A549 (cell line): Measurements from ENCODE around the gene EVC2. TPM values are rescaled to one million over a fixed set of nuclear protein-coding genes. Genes with fewer than 3 reads are reported as not detected.

ENCODE experiments used
- ATAC-seq, 2 experiments: fragments of 200-7000 bp in 1 of 2; fragments of >200 bp in 1 of 2; cut with Nextera tagmentation in 1 of 2; cut with Tn5 transposase in 1 of 2; 3 replicates each; pipeline versions ENCODE4 v1.8.0 to v1.9.1; 2018 to 2020; ENCODE audit warnings: mild to moderate bottlenecking in 1 of 2, moderate library complexity in 1 of 2
- CTCF ChIA-PET: fragments of 300-600 bp; sonication (Branson Sonifier 250); formaldehyde crosslinking; extraction: SDS; loops from one replicate; lab custom pipeline; 2021; ENCODE audit warnings: antibody characterized with exemption, inconsistent platforms; lab: Yijun Ruan, JAX
- POLR2A ChIA-PET: fragments of 350-600 bp; formaldehyde crosslinking; extraction: SDS; loops from one replicate; lab custom pipeline; 2021; ENCODE audit warnings: antibody characterized with exemption, inconsistent platforms; lab: Yijun Ruan, JAX
- DNase-seq, 2 experiments: peaks; one replicate each; pipeline versions ENCODE4 v3.0.0 to v3.0.0-alpha.2; 2011 to 2016; ENCODE audit warnings: low read depth in 1 of 2, low spot score in 1 of 2
- FAIRE-seq: peaks from 2 replicates; lab custom pipeline; 2011; peaks lifted over from hg19 to GRCh38; lab: Jason Lieb, UNC
- H3K27ac ChIP-seq, 2 experiments: fragments of >200 bp; sonication (Bioruptor Twin); formaldehyde crosslinking; 3 replicates each; pipeline ENCODE4 v1.5.1; 2016 to 2017
- H3K4me1 ChIP-seq: fragments of >200 bp; sonication (Bioruptor Twin); formaldehyde crosslinking; 3 replicates; pipeline ENCODE4 v1.6.1; 2016
- H3K4me2 ChIP-seq: fragments of >200 bp; sonication (Bioruptor Twin); formaldehyde crosslinking; 3 replicates; pipeline ENCODE4 v1.6.1; 2016
- H3K4me3 ChIP-seq: fragments of >200 bp; sonication (Bioruptor Twin); formaldehyde crosslinking; 3 replicates; pipeline ENCODE4 v1.5.1; 2016
- H3K9me3 ChIP-seq: fragments of >200 bp; sonication (Bioruptor Twin); formaldehyde crosslinking; 3 replicates; pipeline ENCODE4 v1.6.1; 2016
- ATOH8 ChIP-seq: fragments of 250-450 bp; sonication (Bioruptor Pico); IDR thresholded peaks from 2 replicates; pipeline ENCODE4 v1.5.0; 2020; ENCODE audit warnings: low read depth, mild to moderate bottlenecking, moderate library complexity
- BCL3 ChIP-seq: fragments of >200 bp; sonication (Bioruptor Twin); formaldehyde crosslinking; IDR thresholded peaks from 3 replicates; pipeline ENCODE4 v1.6.1; 2016
- CBX2 ChIP-seq: fragments of 200-600 bp; sonication (generic); IDR thresholded peaks from 2 replicates; pipeline ENCODE4 v1.6.1; 2016; ENCODE audit warnings: low read depth, mild to moderate bottlenecking, borderline replicate concordance
- CHD4 ChIP-seq: fragments of 200-600 bp; sonication (generic); IDR thresholded peaks from 2 replicates; pipeline ENCODE4 v1.6.1; 2016; ENCODE audit warnings: antibody characterized with exemption, mild to moderate bottlenecking, borderline replicate concordance
- EHMT2 ChIP-seq: fragments of 200-600 bp; sonication (generic); IDR thresholded peaks from 2 replicates; pipeline ENCODE4 v1.6.1; 2016; ENCODE audit warnings: antibody characterized with exemption, low read depth, mild to moderate bottlenecking, moderate library complexity
- EP300 ChIP-seq, 2 experiments: fragments of >200 bp; sonication (Bioruptor Twin); formaldehyde crosslinking; IDR thresholded peaks; 2 replicates in 1 of 2; 3 replicates in 1 of 2; pipeline ENCODE4 v1.6.1; 2016 to 2017
- HMGXB4 ChIP-seq: fragments of 250-450 bp; sonication (Bioruptor Pico); IDR thresholded peaks from 2 replicates; pipeline ENCODE4 v1.5.0; 2021; ENCODE audit warnings: mild to moderate bottlenecking, moderate library complexity, borderline replicate concordance
- HOXB13 ChIP-seq: fragments of 250-450 bp; sonication (Bioruptor Pico); IDR thresholded peaks from 2 replicates; pipeline ENCODE4 v1.5.0; 2020; ENCODE audit warnings: low read depth, mild to moderate bottlenecking, moderate library complexity
- MAX ChIP-seq: IDR thresholded peaks from 2 replicates; pipeline ENCODE4 v1.6.1; 2012
- MAZ ChIP-seq: fragments of 150-350 bp; IDR thresholded peaks from 2 replicates; pipeline ENCODE4 v1.6.1; 2014; ENCODE audit warnings: antibody characterized with exemption, low read depth, low read length, borderline replicate concordance
- MYC ChIP-seq: IDR thresholded peaks from 2 replicates; pipeline ENCODE4 v1.6.1; 2012; ENCODE audit warnings: mild to moderate bottlenecking, inconsistent platforms, low read length, improper control_type of control experiment, borderline replicate concordance
- PHF8 ChIP-seq: fragments of 200-600 bp; sonication (generic); IDR thresholded peaks from 2 replicates; pipeline ENCODE4 v1.6.1; 2016; ENCODE audit warnings: low read depth, mild to moderate bottlenecking, antibody characterized with exemption, moderate library complexity, borderline replicate concordance
- POLR2A ChIP-seq: IDR thresholded peaks from 2 replicates; pipeline ENCODE4 v1.6.1; 2012; ENCODE audit warnings: mild to moderate bottlenecking, low read length
- RAD21 ChIP-seq, 2 experiments: fragments of >200 bp in 1 of 2; sonication (Bioruptor Twin) in 1 of 2; formaldehyde crosslinking in 1 of 2; IDR thresholded peaks in 1 of 2; conservative IDR thresholded peaks in 1 of 2; 2 replicates in 1 of 2; 3 replicates in 1 of 2; pipeline ENCODE4 v1.6.1; 2012 to 2018; ENCODE audit warnings: inconsistent platforms in 1 of 2
- RFX5 ChIP-seq: fragments of 450-650 bp; IDR thresholded peaks from 2 replicates; pipeline ENCODE4 v1.7.1; 2014; ENCODE audit warnings: antibody characterized with exemption, mild to moderate bottlenecking, moderate library complexity
- SMC3 ChIP-seq: fragments of >200 bp; sonication (Bioruptor Twin); formaldehyde crosslinking; IDR thresholded peaks from 3 replicates; pipeline ENCODE4 v1.6.1; 2018; ENCODE audit warnings: inconsistent platforms
- TFCP2L1 ChIP-seq: fragments of 250-450 bp; sonication (Bioruptor Pico); IDR thresholded peaks from 2 replicates; pipeline ENCODE4 v1.5.0; 2021; ENCODE audit warnings: mild to moderate bottlenecking
- USF2 ChIP-seq: fragments of 450-650 bp; IDR thresholded peaks from 2 replicates; pipeline ENCODE4 v1.6.1; 2014; ENCODE audit warnings: antibody characterized with exemption
- ZC3H11A ChIP-seq: fragments of 450-650 bp; IDR thresholded peaks from 2 replicates; pipeline ENCODE4 v1.6.1; 2014; ENCODE audit warnings: antibody characterized with exemption, mild to moderate bottlenecking
- ZSCAN20 ChIP-seq: fragments of 250-450 bp; sonication (Bioruptor Pico); IDR thresholded peaks from 2 replicates; pipeline ENCODE4 v1.8.0; 2022; ENCODE audit warnings: mild to moderate bottlenecking, moderate library complexity
- WGBS: methylation state at CpG from one replicate; pipeline ENCODE4 v1.1.6; 2017; ENCODE audit errors: missing lambda C conversion rate; 5-methylcytosine and 5-hydroxymethylcytosine counted together
- polyA plus RNA-seq, 4 experiments: library from polyadenylated mRNA; depleted of rRNA in 3 of 4; stranded (reverse); fragments of >200 nt; fragmentation: RNase III in 1 of 4; extraction: RNeasy Plus Mini Kit Qiagen cat#74134 plus additional on column Dnase treatment in 1 of 4; gene quantifications; 2 replicates in 3 of 4; 3 replicates in 1 of 4; pipeline ENCODE4 v1.2.3, GENCODE V29; 2011 to 2017

The EVC2 gene
- polyA plus RNA-seq, 2 of the 4 experiments (the other 2 are of a cell fraction), result 0.96 to 1.5 TPM

GRCh38 chr4:5636766-5637670 is 71.3 kb downstream of the EVC2 start:
- FAIRE-seq, result no peak
- H3K27ac ChIP-seq, result no peak overlapping the region
- H3K4me3 ChIP-seq, result no peak overlapping the region
- TF ChIP-seq ATOH8 (no peak), SMC3 (no peak), EHMT2 (no peak), BCL3 (no peak), ZC3H11A (no peak), POLR2A (no peak), MYC (no peak), EP300 (IDR thresholded peaks at IDR 0.05) (no peak), PHF8 (no peak), HOXB13 (CRISPR knock-in tag) (no peak), CHD4 (no peak), CBX2 (no peak), MAX (no peak), HMGXB4 (CRISPR knock-in tag) (no peak), RFX5 (no peak), USF2 (no peak), RAD21 (conservative IDR thresholded peaks at IDR 0.05 in 1 of 2, IDR thresholded peaks at IDR 0.05 in 1 of 2) (no peak), ZSCAN20 (CRISPR knock-in tag) (no peak)
- POLR2A ChIA-PET, result no interaction called here
- no peaks in the 10 kb centered on the region for H3K9me3 ChIP-seq
- 88% methylated on average over 10 of the region's 13 CpGs for WGBS
- CTCF ChIA-PET, result no interaction called here
- ATAC-seq, result no peak
- no peak for DNase-seq
- H3K4me2 ChIP-seq, result no peak overlapping the region
- 0 out of 3 replicates have a peak, but pooled peaks cover 11% of the 10 kb centered on the region for H3K4me1 ChIP-seq

GRCh38 chr4:5635826-5636195 is 72.5 kb downstream of the EVC2 start:
- FAIRE-seq, result no peak
- CTCF ChIA-PET, result no interaction called here
- DNase-seq, result peak in 1 of 2 experiments; percentile 3
- POLR2A ChIA-PET, result no interaction called here
- Histone ChIP-seq H3K27ac (no peak overlapping the region), H3K4me2 (no peak overlapping the region), H3K4me1 (0 out of 3 replicates have a peak, but pooled peaks cover 11% of the 10 kb centered on the region), H3K4me3 (no peak overlapping the region), H3K9me3 (no peaks in the 10 kb centered on the region)
- TF ChIP-seq TFCP2L1 (CRISPR knock-in tag) (no peak), USF2 (no peak), MAZ (no peak)
- peak in 1 of 2 experiments; percentile 45; a peak in 2 of 6 replicates for ATAC-seq
- 60% methylated on average over 7 of the region's 7 CpGs for WGBS
